Loucy (cell line): ENCODE data around the gene DAGLB.

ENCODE experiments used
- H2AFZ ChIP-seq: fragments of 200-600 bp; sonication (generic); 2 replicates; pipeline ENCODE4 v1.6.0; 2016; ENCODE audit warnings: antibody characterized with exemption, mild to moderate bottlenecking, low read length, moderate library complexity
- H3F3A ChIP-seq: fragments of 200-600 bp; 2 replicates; pipeline ENCODE4 v1.6.0; 2016; ENCODE audit warnings: antibody characterized with exemption, low read depth, mild to moderate bottlenecking
- H3K27me3 ChIP-seq: fragments of 200-600 bp; sonication (generic); 2 replicates; pipeline ENCODE4 v1.6.1; 2014; ENCODE audit warnings: low read length, mild to moderate bottlenecking; ENCODE audit not compliant: insufficient read depth, poor library complexity, severe bottlenecking
- H3K36me3 ChIP-seq: fragments of 200-600 bp; sonication (generic); 2 replicates; pipeline ENCODE4 v1.6.1; 2016; ENCODE audit warnings: low read length; ENCODE audit not compliant: insufficient read depth
- H3K4me1 ChIP-seq: fragments of 200-600 bp; sonication (generic); 2 replicates; pipeline ENCODE4 v1.5.1; 2014; ENCODE audit warnings: low read length, mild to moderate bottlenecking; ENCODE audit not compliant: insufficient read depth, poor library complexity, severe bottlenecking
- H3K4me2 ChIP-seq: fragments of 200-600 bp; sonication (generic); 2 replicates; pipeline ENCODE4 v1.6.0; 2014; ENCODE audit warnings: antibody characterized with exemption, low read length, low read depth, mild to moderate bottlenecking; ENCODE audit not compliant: poor library complexity, severe bottlenecking
- H3K4me3 ChIP-seq: fragments of 200-600 bp; sonication (generic); 2 replicates; pipeline ENCODE4 v1.5.1; 2014; ENCODE audit warnings: low read length, mild to moderate bottlenecking, mixed read lengths; ENCODE audit not compliant: poor library complexity, severe bottlenecking
- H3K79me2 ChIP-seq: fragments of 200-600 bp; sonication (generic); 2 replicates; pipeline ENCODE4 v1.6.1; 2014; ENCODE audit warnings: low read length; ENCODE audit not compliant: insufficient read depth
- H3K9ac ChIP-seq: fragments of 200-600 bp; sonication (generic); 2 replicates; pipeline ENCODE4 v1.6.0; 2014; ENCODE audit warnings: mild to moderate bottlenecking, low read depth, low read length, moderate library complexity; ENCODE audit not compliant: poor library complexity, severe bottlenecking
- H3K9me2 ChIP-seq: fragments of 200-600 bp; sonication (generic); replicated peaks from 2 replicates; pipeline ENCODE4 v1.6.1; 2016; ENCODE audit warnings: low read depth, low read length, mixed read lengths
- H3K9me3 ChIP-seq: fragments of 200-600 bp; sonication (generic); 2 replicates; pipeline ENCODE4 v1.6.1; 2014; ENCODE audit warnings: mild to moderate bottlenecking, antibody characterized with exemption, low read length, low read depth; ENCODE audit not compliant: insufficient read depth
- H4K20me1 ChIP-seq: fragments of 200-600 bp; sonication (generic); 2 replicates; pipeline ENCODE4 v1.6.0; 2014; ENCODE audit warnings: antibody characterized with exemption, low read length, mild to moderate bottlenecking; ENCODE audit not compliant: insufficient read depth, poor library complexity, severe bottlenecking
- CTCF ChIP-seq: fragments of 200-600 bp; sonication (generic); conservative IDR thresholded peaks from 2 replicates; pipeline ENCODE4 v1.5.1; 2014; ENCODE audit warnings: mild to moderate bottlenecking, antibody characterized with exemption, low read length
- EZH2phosphoT487 ChIP-seq: fragments of 200-600 bp; IDR thresholded peaks from 2 replicates; pipeline ENCODE4 v1.6.1; 2018; ENCODE audit warnings: antibody characterized with exemption, mild to moderate bottlenecking, moderate library complexity, borderline replicate concordance

Gene DAGLB

GRCh38 chr7:6394114-6394513, 53.6 kb downstream of the DAGLB start:
- Histone ChIP-seq H4K20me1 (peaks cover 74% of the 10 kb centered on the region), H3K4me1 (no peaks in the 10 kb centered on the region)

DNA sequence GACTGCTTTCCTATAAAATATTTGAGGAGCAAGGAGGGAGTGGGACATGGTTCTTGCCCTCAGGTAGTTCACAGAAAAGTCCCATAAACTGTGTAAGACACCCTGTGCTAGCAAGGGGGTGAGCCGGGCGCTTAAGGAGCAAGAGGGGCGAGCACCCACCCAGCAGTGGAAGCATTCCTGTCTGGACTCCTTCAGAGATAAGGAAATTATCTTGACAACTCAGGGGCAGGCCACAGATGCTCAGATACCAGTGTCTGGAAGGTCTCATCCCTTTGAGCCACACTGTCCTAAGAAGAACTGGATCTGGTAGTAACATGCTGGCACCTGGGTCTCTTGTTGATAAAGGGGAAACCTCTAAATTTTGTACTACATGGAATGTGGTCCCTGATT, 54.1 kb downstream of the DAGLB start:
- Histone ChIP-seq H3K4me3 (no peak overlapping the region), H3K9me2 (no peaks in the 10 kb centered on the region), H3K4me2 (no peak overlapping the region), H3K36me3 (peaks cover 76% of the 10 kb centered on the region), H3K9me3 (no peaks in the 10 kb centered on the region), H3K9ac (no peak overlapping the region), H3K27me3 (no peaks in the 10 kb centered on the region), H2AFZ (no peak overlapping the region), H3K4me1 (no peaks in the 10 kb centered on the region), H3F3A (no peaks in the 10 kb centered on the region), H3K79me2 (peaks cover 88% of the 10 kb centered on the region), H4K20me1 (peaks cover 70% of the 10 kb centered on the region)
- TF ChIP-seq CTCF (no peak), EZH2phosphoT487 (no peak)

More at GRCh38 chr7:6394114-6394513, 53.6 kb downstream of the DAGLB start:
- no peak overlapping the region for H2AFZ ChIP-seq
- no peak overlapping the region for H3K4me2 ChIP-seq
- H3K36me3 ChIP-seq, result peaks cover 76% of the 10 kb centered on the region
- no peaks in the 10 kb centered on the region for H3K9me2 ChIP-seq
- H3K9me3 ChIP-seq, result no peaks in the 10 kb centered on the region
- H3K4me3 ChIP-seq, result no peak overlapping the region
- peaks cover 91% of the 10 kb centered on the region for H3K79me2 ChIP-seq
- no peak overlapping the region for H3K9ac ChIP-seq
- TF ChIP-seq EZH2phosphoT487 (no peak), CTCF (no peak)
- no peaks in the 10 kb centered on the region for H3F3A ChIP-seq
- no peaks in the 10 kb centered on the region for H3K27me3 ChIP-seq

DNA sequence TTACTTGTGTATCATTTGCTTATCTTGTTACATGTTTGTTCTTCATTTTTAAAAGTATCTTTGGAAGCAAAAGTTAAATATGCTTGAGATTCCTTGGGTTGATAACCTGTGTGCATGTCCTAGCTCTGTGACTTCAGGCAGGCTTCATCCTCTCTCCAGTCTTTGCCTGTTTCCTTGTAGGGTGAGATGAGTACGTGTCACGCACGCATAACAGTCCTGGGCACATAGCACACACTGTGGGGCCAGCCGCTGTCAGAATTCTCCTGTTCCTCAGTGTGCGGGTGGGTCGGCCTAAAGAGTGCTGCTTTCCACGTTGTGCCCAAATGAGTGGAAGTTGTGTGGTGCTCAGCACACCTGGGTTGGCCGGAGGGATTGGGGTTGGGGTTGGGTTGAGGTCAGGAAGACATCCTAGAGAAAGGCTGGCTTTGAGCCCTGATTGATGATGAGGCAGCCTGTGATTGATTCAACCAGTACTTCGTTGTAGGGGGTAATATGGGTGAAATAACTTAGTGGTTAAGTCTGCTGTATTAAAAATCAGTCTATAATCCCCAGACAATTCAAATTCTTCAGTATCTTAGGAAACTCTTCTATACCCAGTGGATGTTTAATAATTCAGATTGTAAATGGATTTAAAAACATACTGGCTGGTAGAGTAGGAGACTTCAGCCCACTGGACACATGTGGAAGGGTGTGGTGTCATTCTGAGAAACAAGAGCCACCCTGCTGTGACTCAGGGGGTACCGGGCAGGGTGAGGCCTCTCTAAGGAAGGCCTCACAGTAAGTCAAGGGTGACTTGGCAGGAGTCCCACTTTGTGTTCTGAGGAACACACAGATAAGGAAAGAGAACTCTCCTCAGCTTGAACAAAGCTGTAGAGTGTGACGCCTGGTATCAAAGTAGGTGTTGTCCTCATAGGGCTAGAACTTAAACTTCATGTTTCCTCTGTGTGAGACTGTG, 54.8 kb downstream of the DAGLB start:
- Histone ChIP-seq H3K79me2 (peaks cover 88% of the 10 kb centered on the region), H3K9me2 (no peaks in the 10 kb centered on the region), H3K36me3 (peaks cover 76% of the 10 kb centered on the region), H4K20me1 (peaks cover 66% of the 10 kb centered on the region), H3K9me3 (no peaks in the 10 kb centered on the region), H3K4me2 (no peak overlapping the region), H3K9ac (no peak overlapping the region), H3K4me1 (no peaks in the 10 kb centered on the region), H3F3A (no peaks in the 10 kb centered on the region), H2AFZ (no peak overlapping the region), H3K27me3 (no peaks in the 10 kb centered on the region), H3K4me3 (no peak overlapping the region)
- no peak for TF ChIP-seq EZH2phosphoT487
